HEK293 (cell line): ENCODE measurements around the gene FKRP.

Experiments
- PRDM1 ChIP-seq: fragments of 450-650 bp; formaldehyde crosslinking; IDR thresholded peaks from 2 replicates; pipeline ENCODE4; 2016; ENCODE audit warnings: missing biosample characterization, missing genetic modification characterization
- SP2 ChIP-seq: fragments of 450-650 bp; formaldehyde crosslinking; IDR thresholded peaks from 2 replicates; pipeline ENCODE4 v1.5.1; 2016; ENCODE audit warnings: missing biosample characterization, missing genetic modification characterization
- ZNF114 ChIP-seq: fragments of 450-650 bp; formaldehyde crosslinking; IDR thresholded peaks from 2 replicates; pipeline ENCODE4 v1.5.0; 2017; ENCODE audit warnings: missing biosample characterization, missing genetic modification characterization
- ZNF121 ChIP-seq: fragments of 450-650 bp; formaldehyde crosslinking; IDR thresholded peaks from 2 replicates; pipeline ENCODE4 v1.5.1; 2016; ENCODE audit warnings: missing biosample characterization, missing genetic modification characterization
- ZNF37A ChIP-seq: fragments of 450-650 bp; IDR thresholded peaks from 2 replicates; pipeline ENCODE4 v1.5.1; 2018; ENCODE audit warnings: missing biosample characterization, missing genetic modification characterization
- ZNF394 ChIP-seq: fragments of 450-650 bp; formaldehyde crosslinking; IDR thresholded peaks from 2 replicates; pipeline ENCODE4 v1.5.1; 2016; ENCODE audit warnings: missing biosample characterization, missing genetic modification characterization, mild to moderate bottlenecking, moderate library complexity, borderline replicate concordance
- ZNF549 ChIP-seq: fragments of 450-650 bp; IDR thresholded peaks from 2 replicates; pipeline ENCODE4 v1.5.1; 2018; ENCODE audit warnings: missing biosample characterization, missing genetic modification characterization, mild to moderate bottlenecking, inconsistent platforms, moderate library complexity
- ZNF629 ChIP-seq: fragments of 450-650 bp; formaldehyde crosslinking; IDR thresholded peaks from 2 replicates; pipeline ENCODE4 v1.5.1; 2017; ENCODE audit warnings: missing biosample characterization, missing genetic modification characterization
- ZNF701 ChIP-seq: fragments of 450-650 bp; formaldehyde crosslinking; IDR thresholded peaks from 2 replicates; pipeline ENCODE4 v1.5.1; 2016; ENCODE audit warnings: missing biosample characterization, missing genetic modification characterization
- ZNF777 ChIP-seq: fragments of 450-650 bp; formaldehyde crosslinking; IDR thresholded peaks from 2 replicates; pipeline ENCODE4 v1.5.1; 2017; ENCODE audit warnings: missing biosample characterization, missing genetic modification characterization, borderline replicate concordance
- ZSCAN30 ChIP-seq: fragments of 450-650 bp; IDR thresholded peaks from 2 replicates; pipeline ENCODE4 v1.5.1; 2018; ENCODE audit warnings: missing biosample characterization, mild to moderate bottlenecking, missing genetic modification characterization, moderate library complexity
- TF ChIP-seq, protein P1 (sequence below): fragments of 450-650 bp; formaldehyde crosslinking; IDR thresholded peaks from 2 replicates; pipeline ENCODE4 v1.5.1; 2016; ENCODE audit warnings: missing biosample characterization, missing genetic modification characterization
- TF ChIP-seq, protein P2 (sequence below): fragments of 450-650 bp; formaldehyde crosslinking; IDR thresholded peaks from 2 replicates; pipeline ENCODE4; 2016; ENCODE audit warnings: missing biosample characterization, missing genetic modification characterization
- TF ChIP-seq, protein P3 (sequence below): fragments of 450-650 bp; formaldehyde crosslinking; IDR thresholded peaks from 2 replicates; pipeline ENCODE4 v1.5.1; 2016; ENCODE audit warnings: missing biosample characterization, missing genetic modification characterization
- TF ChIP-seq, protein P4 (sequence below): fragments of 450-650 bp; formaldehyde crosslinking; IDR thresholded peaks from 2 replicates; pipeline ENCODE4 v1.5.1; 2016; ENCODE audit warnings: missing biosample characterization, missing genetic modification characterization
- TF ChIP-seq, protein P5 (sequence below): fragments of 450-650 bp; formaldehyde crosslinking; IDR thresholded peaks from 2 replicates; pipeline ENCODE4 v1.5.1; 2016; ENCODE audit warnings: missing biosample characterization, missing genetic modification characterization
- TF ChIP-seq, protein P6 (sequence below): IDR thresholded peaks from 2 replicates; pipeline ENCODE4 v1.6.1; 2011; ENCODE audit warnings: mild to moderate bottlenecking, low read depth, low read length, borderline replicate concordance
- TF ChIP-seq, protein P7 (sequence below): fragments of 450-650 bp; formaldehyde crosslinking; IDR thresholded peaks from 2 replicates; pipeline ENCODE4 v1.5.1; 2016; ENCODE audit warnings: missing biosample characterization, missing genetic modification characterization

Gene FKRP

DNA sequence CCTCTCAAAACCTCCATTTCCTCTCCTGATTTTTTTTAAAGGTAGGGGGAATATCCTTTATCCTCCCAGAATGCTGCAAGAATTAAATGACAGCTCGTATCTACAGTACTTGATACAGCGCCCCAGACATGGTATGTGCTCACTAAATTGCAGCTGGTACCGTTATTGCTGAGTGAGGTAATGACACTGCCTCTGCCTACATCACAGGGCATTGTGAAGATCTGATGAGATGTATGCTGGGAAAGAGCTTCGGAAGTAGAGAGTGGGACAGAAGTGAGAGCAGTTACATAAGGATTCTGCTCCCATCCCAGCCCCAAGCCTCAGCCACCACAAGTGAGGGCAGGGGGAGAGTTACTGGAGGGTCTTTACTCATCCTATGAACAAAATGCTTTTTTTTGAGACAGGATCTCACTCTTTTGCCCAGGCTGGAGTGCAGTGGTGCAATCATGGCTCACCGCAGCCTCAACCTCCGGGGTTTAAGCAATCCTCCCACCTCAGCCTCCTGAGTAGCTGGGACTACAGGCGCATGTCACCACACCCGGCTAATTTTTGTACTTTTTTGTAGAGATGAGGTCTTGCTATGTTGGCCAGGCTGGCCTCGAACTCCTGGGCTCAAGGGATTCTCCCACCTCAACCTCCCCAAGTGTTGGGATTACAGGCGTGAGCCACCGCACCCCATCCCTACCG lies 1.7 kb upstream of the FKRP start (continued):
- TF ChIP-seq, protein P1, sequence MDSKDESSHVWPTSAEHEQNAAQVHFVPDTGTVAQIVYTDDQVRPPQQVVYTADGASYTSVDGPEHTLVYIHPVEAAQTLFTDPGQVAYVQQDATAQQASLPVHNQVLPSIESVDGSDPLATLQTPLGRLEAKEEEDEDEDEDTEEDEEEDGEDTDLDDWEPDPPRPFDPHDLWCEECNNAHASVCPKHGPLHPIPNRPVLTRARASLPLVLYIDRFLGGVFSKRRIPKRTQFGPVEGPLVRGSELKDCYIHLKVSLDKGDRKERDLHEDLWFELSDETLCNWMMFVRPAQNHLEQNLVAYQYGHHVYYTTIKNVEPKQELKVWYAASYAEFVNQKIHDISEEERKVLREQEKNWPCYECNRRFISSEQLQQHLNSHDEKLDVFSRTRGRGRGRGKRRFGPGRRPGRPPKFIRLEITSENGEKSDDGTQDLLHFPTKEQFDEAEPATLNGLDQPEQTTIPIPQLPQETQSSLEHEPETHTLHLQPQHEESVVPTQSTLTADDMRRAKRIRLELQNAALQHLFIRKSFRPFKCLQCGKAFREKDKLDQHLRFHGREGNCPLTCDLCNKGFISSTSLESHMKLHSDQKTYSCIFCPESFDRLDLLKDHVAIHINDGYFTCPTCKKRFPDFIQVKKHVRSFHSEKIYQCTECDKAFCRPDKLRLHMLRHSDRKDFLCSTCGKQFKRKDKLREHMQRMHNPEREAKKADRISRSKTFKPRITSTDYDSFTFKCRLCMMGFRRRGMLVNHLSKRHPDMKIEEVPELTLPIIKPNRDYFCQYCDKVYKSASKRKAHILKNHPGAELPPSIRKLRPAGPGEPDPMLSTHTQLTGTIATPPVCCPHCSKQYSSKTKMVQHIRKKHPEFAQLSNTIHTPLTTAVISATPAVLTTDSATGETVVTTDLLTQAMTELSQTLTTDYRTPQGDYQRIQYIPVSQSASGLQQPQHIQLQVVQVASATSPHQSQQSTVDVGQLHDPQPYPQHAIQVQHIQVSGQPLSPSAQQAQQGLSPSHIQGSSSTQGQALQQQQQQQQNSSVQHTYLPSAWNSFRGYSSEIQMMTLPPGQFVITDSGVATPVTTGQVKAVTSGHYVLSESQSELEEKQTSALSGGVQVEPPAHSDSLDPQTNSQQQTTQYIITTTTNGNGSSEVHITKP = peak; percentile 66
- TF ChIP-seq, protein P2, sequence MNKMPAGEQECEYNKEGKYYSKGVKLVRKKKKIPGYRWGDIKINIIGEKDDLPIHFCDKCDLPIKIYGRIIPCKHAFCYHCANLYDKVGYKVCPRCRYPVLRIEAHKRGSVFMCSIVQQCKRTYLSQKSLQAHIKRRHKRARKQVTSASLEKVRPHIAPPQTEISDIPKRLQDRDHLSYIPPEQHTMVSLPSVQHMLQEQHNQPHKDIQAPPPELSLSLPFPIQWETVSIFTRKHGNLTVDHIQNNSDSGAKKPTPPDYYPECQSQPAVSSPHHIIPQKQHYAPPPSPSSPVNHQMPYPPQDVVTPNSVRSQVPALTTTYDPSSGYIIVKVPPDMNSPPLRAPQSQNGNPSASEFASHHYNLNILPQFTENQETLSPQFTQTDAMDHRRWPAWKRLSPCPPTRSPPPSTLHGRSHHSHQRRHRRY = no peak
- TF ChIP-seq ZNF114 = no peak
- no peak for TF ChIP-seq ZNF37A (tag by site-specific recombination)
- TF ChIP-seq ZNF549 = no peak
- TF ChIP-seq PRDM1 = peak; percentile 83
- TF ChIP-seq ZNF629 (tag by site-specific recombination) = peak; percentile 82
- TF ChIP-seq, protein P3, sequence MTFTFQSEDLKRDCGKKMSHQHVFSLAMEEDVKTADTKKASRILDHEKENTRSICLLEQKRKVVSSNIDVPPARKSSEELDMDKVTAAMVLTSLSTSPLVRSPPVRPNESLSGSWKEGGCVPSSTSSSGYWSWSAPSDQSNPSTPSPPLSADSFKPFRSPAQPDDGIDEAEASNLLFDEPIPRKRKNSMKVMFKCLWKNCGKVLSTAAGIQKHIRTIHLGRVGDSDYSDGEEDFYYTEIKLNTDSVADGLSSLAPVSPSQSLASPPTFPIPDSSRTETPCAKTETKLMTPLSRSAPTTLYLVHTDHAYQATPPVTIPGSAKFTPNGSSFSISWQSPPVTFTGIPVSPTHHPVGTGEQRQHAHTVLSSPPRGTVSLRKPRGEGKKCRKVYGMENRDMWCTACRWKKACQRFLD (tag by site-specific recombination) = no peak
- TF ChIP-seq, protein P4, sequence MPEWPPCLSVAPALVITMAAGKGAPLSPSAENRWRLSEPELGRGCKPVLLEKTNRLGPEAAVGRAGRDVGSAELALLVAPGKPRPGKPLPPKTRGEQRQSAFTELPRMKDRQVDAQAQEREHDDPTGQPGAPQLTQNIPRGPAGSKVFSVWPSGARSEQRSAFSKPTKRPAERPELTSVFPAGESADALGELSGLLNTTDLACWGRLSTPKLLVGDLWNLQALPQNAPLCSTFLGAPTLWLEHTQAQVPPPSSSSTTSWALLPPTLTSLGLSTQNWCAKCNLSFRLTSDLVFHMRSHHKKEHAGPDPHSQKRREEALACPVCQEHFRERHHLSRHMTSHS = no peak
- TF ChIP-seq, protein P5, sequence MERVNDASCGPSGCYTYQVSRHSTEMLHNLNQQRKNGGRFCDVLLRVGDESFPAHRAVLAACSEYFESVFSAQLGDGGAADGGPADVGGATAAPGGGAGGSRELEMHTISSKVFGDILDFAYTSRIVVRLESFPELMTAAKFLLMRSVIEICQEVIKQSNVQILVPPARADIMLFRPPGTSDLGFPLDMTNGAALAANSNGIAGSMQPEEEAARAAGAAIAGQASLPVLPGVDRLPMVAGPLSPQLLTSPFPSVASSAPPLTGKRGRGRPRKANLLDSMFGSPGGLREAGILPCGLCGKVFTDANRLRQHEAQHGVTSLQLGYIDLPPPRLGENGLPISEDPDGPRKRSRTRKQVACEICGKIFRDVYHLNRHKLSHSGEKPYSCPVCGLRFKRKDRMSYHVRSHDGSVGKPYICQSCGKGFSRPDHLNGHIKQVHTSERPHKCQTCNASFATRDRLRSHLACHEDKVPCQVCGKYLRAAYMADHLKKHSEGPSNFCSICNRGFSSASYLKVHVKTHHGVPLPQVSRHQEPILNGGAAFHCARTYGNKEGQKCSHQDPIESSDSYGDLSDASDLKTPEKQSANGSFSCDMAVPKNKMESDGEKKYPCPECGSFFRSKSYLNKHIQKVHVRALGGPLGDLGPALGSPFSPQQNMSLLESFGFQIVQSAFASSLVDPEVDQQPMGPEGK (tag by site-specific recombination) = no peak
- no peak for TF ChIP-seq SP2 (tag by site-specific recombination)
- TF ChIP-seq ZSCAN30 (tag by site-specific recombination) = no peak
- TF ChIP-seq ZNF121 (tag by site-specific recombination) = peak; percentile 95
- TF ChIP-seq ZNF777 (tag by site-specific recombination) = no peak
- TF ChIP-seq, protein P6, sequence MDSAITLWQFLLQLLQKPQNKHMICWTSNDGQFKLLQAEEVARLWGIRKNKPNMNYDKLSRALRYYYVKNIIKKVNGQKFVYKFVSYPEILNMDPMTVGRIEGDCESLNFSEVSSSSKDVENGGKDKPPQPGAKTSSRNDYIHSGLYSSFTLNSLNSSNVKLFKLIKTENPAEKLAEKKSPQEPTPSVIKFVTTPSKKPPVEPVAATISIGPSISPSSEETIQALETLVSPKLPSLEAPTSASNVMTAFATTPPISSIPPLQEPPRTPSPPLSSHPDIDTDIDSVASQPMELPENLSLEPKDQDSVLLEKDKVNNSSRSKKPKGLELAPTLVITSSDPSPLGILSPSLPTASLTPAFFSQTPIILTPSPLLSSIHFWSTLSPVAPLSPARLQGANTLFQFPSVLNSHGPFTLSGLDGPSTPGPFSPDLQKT = no peak
- no peak for TF ChIP-seq ZNF701 (tag by site-specific recombination)
- TF ChIP-seq ZNF394 (tag by site-specific recombination) = no peak
- TF ChIP-seq, protein P7, sequence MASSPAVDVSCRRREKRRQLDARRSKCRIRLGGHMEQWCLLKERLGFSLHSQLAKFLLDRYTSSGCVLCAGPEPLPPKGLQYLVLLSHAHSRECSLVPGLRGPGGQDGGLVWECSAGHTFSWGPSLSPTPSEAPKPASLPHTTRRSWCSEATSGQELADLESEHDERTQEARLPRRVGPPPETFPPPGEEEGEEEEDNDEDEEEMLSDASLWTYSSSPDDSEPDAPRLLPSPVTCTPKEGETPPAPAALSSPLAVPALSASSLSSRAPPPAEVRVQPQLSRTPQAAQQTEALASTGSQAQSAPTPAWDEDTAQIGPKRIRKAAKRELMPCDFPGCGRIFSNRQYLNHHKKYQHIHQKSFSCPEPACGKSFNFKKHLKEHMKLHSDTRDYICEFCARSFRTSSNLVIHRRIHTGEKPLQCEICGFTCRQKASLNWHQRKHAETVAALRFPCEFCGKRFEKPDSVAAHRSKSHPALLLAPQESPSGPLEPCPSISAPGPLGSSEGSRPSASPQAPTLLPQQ = peak; percentile 27; the same call in 1 of the 2 replicates
